HEK293T (cell line): ENCODE measurements around the gene BPIFB6.

Experiments
- CTCF ChIA-PET: fragments of 350-600 bp; formaldehyde crosslinking; extraction: SDS; loops from one replicate; lab custom pipeline; 2021; ENCODE audit warnings: antibody characterized with exemption, inconsistent platforms; lab: Yijun Ruan, JAX
- POLR2A ChIA-PET: fragments of 350-600 bp; formaldehyde crosslinking; extraction: SDS; loops from one replicate; lab custom pipeline; 2020; ENCODE audit warnings: antibody characterized with exemption, inconsistent platforms; lab: Yijun Ruan, JAX
- DNase-seq: peaks from one replicate; pipeline ENCODE4 v3.0.0; 2012; ENCODE audit warnings: mixed read lengths; ENCODE audit errors: extremely low spot score
- ARNT ChIP-seq: fragments of 450-650 bp; IDR thresholded peaks from 2 replicates; pipeline ENCODE4 v1.6.1; 2017; ENCODE audit warnings: mild to moderate bottlenecking
- BHLHE40 ChIP-seq: fragments of 450-650 bp; IDR thresholded peaks from 2 replicates; pipeline ENCODE4 v1.6.1; 2016; ENCODE audit warnings: mild to moderate bottlenecking, moderate library complexity, borderline replicate concordance
- CTBP1 ChIP-seq: fragments of 450-650 bp; IDR thresholded peaks from 2 replicates; pipeline ENCODE4 v1.6.1; 2016; ENCODE audit warnings: borderline replicate concordance
- ELF4 ChIP-seq: fragments of 450-650 bp; IDR thresholded peaks from 2 replicates; pipeline ENCODE4 v1.6.1; 2017; ENCODE audit warnings: antibody characterized with exemption
- FOXA1 ChIP-seq: fragments of 450-650 bp; IDR thresholded peaks from 2 replicates; pipeline ENCODE4 v1.6.1; 2016; ENCODE audit warnings: mild to moderate bottlenecking
- FOXK2 ChIP-seq: fragments of 450-650 bp; IDR thresholded peaks from 2 replicates; pipeline ENCODE4 v1.6.1; 2016; ENCODE audit warnings: mild to moderate bottlenecking
- FOXM1 ChIP-seq: fragments of 450-650 bp; IDR thresholded peaks from 2 replicates; pipeline ENCODE4 v1.6.1; 2017; ENCODE audit warnings: mild to moderate bottlenecking, borderline replicate concordance
- HDGF ChIP-seq: fragments of 450-650 bp; IDR thresholded peaks from 2 replicates; pipeline ENCODE4 v1.6.1; 2017; ENCODE audit warnings: antibody characterized with exemption, borderline replicate concordance
- L3MBTL2 ChIP-seq: fragments of 450-650 bp; conservative IDR thresholded peaks from 2 replicates; pipeline ENCODE4 v1.6.1; 2016; ENCODE audit warnings: mild to moderate bottlenecking
- LEF1 ChIP-seq: fragments of 450-650 bp; IDR thresholded peaks from 2 replicates; pipeline ENCODE4 v1.6.1; 2017; ENCODE audit warnings: mild to moderate bottlenecking, borderline replicate concordance
- NFRKB ChIP-seq: fragments of 450-650 bp; IDR thresholded peaks from 2 replicates; pipeline ENCODE4 v1.6.1; 2016; ENCODE audit warnings: mild to moderate bottlenecking, moderate library complexity
- PKNOX1 ChIP-seq: fragments of 450-650 bp; IDR thresholded peaks from 2 replicates; pipeline ENCODE4 v1.6.1; 2016
- SP1 ChIP-seq: fragments of 450-650 bp; IDR thresholded peaks from 2 replicates; pipeline ENCODE4 v1.6.1; 2017
- SUZ12 ChIP-seq: fragments of 450-650 bp; IDR thresholded peaks from 2 replicates; pipeline ENCODE4 v1.6.1; 2016; ENCODE audit warnings: mild to moderate bottlenecking
- TARDBP ChIP-seq: fragments of 450-650 bp; IDR thresholded peaks from 2 replicates; pipeline ENCODE4 v1.6.1; 2016
- ZNF384 ChIP-seq: fragments of 450-650 bp; IDR thresholded peaks from 2 replicates; pipeline ENCODE4 v1.6.1; 2016

Gene BPIFB6

GRCh38 chr20:33091693-33092092, 60.2 kb downstream of the BPIFB6 start:
- ChIA-PET POLR2A (no interaction called here), CTCF (no interaction called here)
- no peak for DNase-seq
- TF ChIP-seq CTBP1 (no peak), SUZ12 (no peak), ARNT (no peak), TARDBP (no peak), NFRKB (no peak), ELF4 (no peak), FOXK2 (no peak), FOXM1 (no peak), HDGF (no peak), BHLHE40 (no peak), L3MBTL2 (no peak)

DNA sequence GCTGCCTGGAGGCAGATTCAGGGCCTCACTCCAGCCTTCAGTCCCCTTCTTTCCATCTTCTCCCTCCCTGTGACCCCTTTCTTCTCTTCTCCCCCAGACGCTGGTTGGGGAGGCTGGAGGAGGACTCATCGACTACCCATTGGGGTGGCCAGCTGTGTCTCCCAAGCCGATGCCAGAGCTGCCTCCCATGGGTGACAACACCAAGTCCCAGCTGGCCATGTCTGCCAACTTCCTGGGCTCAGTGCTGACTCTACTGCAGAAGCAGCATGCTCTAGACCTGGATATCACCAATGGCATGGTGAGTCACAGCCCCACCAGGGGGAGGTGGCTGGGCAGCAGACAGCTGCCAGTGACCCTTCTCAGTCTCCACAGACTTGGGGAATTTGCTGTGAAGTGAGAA, 60.9 kb downstream of the BPIFB6 start:
- no peak for DNase-seq
- no peak for TF ChIP-seq CTBP1
- POLR2A ChIA-PET, result no interaction called here
- CTCF ChIA-PET, result interaction anchor here (0.6 kb wide), 1 partner anchor 26 kb away, joined by 4 read pairs; no protein-coding TSS in a partner anchor

- no peak for TF ChIP-seq TARDBP
- no peak for TF ChIP-seq BHLHE40
- TF ChIP-seq SUZ12, result no peak
- TF ChIP-seq NFRKB, result no peak
- no peak for TF ChIP-seq FOXK2
- TF ChIP-seq ZNF384, result no peak
- TF ChIP-seq FOXM1, result no peak
- DNase-seq, result no peak
- CTCF ChIA-PET, result no interaction called here
- POLR2A ChIA-PET, result no interaction called here
Observed at GRCh38 chr20:33093074-33093473, 61.6 kb downstream of the BPIFB6 start.

DNA sequence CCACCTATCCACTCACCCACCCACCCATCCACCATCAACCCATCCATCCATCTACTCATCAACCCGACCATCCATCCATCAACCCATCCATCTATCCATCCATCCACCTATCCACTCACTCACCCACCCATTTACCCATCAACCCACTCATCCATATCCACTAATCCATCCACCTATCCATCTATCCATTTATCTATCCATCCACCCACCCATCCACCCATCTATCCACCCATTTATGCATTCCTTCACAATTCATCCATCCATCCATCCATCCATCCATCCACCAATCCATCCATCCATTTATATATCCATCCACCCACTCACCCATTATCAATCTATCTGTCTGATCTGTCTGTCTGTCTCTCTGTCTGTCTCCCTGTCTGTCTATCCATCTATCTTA, 62.1 kb downstream of the BPIFB6 start:
- TF ChIP-seq HDGF, result no peak
- TF ChIP-seq SUZ12, result no peak
- TF ChIP-seq PKNOX1, result no peak
- TF ChIP-seq ELF4, result no peak
- no peak for TF ChIP-seq FOXM1
- no peak for TF ChIP-seq CTBP1
- no peak for TF ChIP-seq L3MBTL2
- TF ChIP-seq LEF1, result no peak
- TF ChIP-seq SP1, result no peak
- TF ChIP-seq ARNT, result no peak
- no peak for TF ChIP-seq FOXA1
- no peak for DNase-seq
- ChIA-PET CTCF (no interaction called here), POLR2A (no interaction called here)
